Peyer's patch (tissue), 4 donors: ENCODE measurements around the gene CRADD. TPM values are rescaled to one million over a fixed set of nuclear protein-coding genes. Genes with fewer than 3 reads are reported as not detected.
A peak's percentile ranks its signal among the peaks of the same experiment; 100 is the strongest.

Source experiments
- DNase-seq, 3 donors: peaks; one replicate each; pipeline ENCODE4 v3.0.0-alpha.2; 2017 to 2019
- H3K27ac ChIP-seq, 4 donors: fragments of 200-600 bp; sonication (generic); one replicate each; pipeline ENCODE4 v1.5.1; 2016 to 2019
- H3K27me3 ChIP-seq, 2 donors: fragments of 200-600 bp; sonication (generic); one replicate each; pipeline ENCODE4 v1.5.1; 2019
- H3K36me3 ChIP-seq, 3 donors: fragments of 200-600 bp; sonication (generic); one replicate each; pipeline ENCODE4 v1.5.1; 2016 to 2019
- H3K4me1 ChIP-seq, 4 donors: fragments of 200-600 bp; sonication (generic); one replicate each; pipeline ENCODE4 v1.5.1; 2016 to 2019
- H3K4me3 ChIP-seq, 4 donors: fragments of 200-600 bp; sonication (generic); 1 replicate in 3 of 4; 2 replicates in 1 of 4; pipeline ENCODE4 v1.5.1; 2016 to 2019; ENCODE audit warnings: mild to moderate bottlenecking in 1 of 4
- H3K9me3 ChIP-seq, 4 donors: fragments of 200-600 bp; sonication (generic); one replicate each; pipeline ENCODE4 v1.5.1; 2016 to 2019; ENCODE audit warnings: mild to moderate bottlenecking in 1 of 4
- CTCF ChIP-seq, 6 experiments: fragments of 450-650 bp in 4 of 6; fragments of 200-600 bp in 2 of 6; sonication (generic) in 1 of 6; IDR thresholded peaks; one replicate each; pipeline ENCODE4 v1.5.1; 2017 to 2019; ENCODE audit warnings: antibody characterized with exemption in 6 of 6, mild to moderate bottlenecking in 3 of 6, moderate library complexity in 1 of 6
- POLR2A ChIP-seq, 2 donors: fragments of 450-650 bp; IDR thresholded peaks; one replicate each; pipeline ENCODE4 v1.5.1; 2017; ENCODE audit warnings: antibody characterized with exemption in 2 of 2, mild to moderate bottlenecking in 2 of 2, moderate library complexity in 2 of 2
- total RNA-seq, 4 donors: library from RNA; depleted of rRNA; stranded (reverse); fragments of >200 nt; gene quantifications; one replicate each; pipeline ENCODE4 v1.1.0, GENCODE V29; 2016

CRADD gene
- total RNA-seq, 4 donors from 2014 or later: 66.3 to 128 (median 89.4) TPM

GRCh38 chr12:93889516-93890212, 212.5 kb downstream of the CRADD start:
- TF ChIP-seq POLR2A (IDR thresholded peaks at IDR 0.05) (no peak), CTCF (IDR thresholded peaks at IDR 0.05) (no peak)
- H3K36me3 ChIP-seq: no peaks in the 10 kb centered on the region
- H3K9me3 ChIP-seq: no peaks in the 10 kb centered on the region
- no peaks in the 10 kb centered on the region for H3K27me3 ChIP-seq
- no peak overlapping the region for H3K4me3 ChIP-seq
- no peak for DNase-seq
- no peak overlapping the region for H3K27ac ChIP-seq
- peaks cover 0 to 5% (median 0%) of the 10 kb centered on the region in 4 donors for H3K4me1 ChIP-seq

GRCh38 chr12:93892423-93893268, 215.5 kb downstream of the CRADD start:
- no peak for TF ChIP-seq POLR2A (IDR thresholded peaks at IDR 0.05)
- TF ChIP-seq CTCF (IDR thresholded peaks at IDR 0.05): no peak
- peaks cover 0 to 12% (median 0%) of the 10 kb centered on the region in 4 donors for H3K4me1 ChIP-seq
- no peaks in the 10 kb centered on the region for H3K36me3 ChIP-seq
- DNase-seq: no peak
- H3K4me3 ChIP-seq: no peak overlapping the region
- no peaks in the 10 kb centered on the region for H3K27me3 ChIP-seq
- H3K9me3 ChIP-seq: no peaks in the 10 kb centered on the region
- no peak overlapping the region for H3K27ac ChIP-seq

DNA sequence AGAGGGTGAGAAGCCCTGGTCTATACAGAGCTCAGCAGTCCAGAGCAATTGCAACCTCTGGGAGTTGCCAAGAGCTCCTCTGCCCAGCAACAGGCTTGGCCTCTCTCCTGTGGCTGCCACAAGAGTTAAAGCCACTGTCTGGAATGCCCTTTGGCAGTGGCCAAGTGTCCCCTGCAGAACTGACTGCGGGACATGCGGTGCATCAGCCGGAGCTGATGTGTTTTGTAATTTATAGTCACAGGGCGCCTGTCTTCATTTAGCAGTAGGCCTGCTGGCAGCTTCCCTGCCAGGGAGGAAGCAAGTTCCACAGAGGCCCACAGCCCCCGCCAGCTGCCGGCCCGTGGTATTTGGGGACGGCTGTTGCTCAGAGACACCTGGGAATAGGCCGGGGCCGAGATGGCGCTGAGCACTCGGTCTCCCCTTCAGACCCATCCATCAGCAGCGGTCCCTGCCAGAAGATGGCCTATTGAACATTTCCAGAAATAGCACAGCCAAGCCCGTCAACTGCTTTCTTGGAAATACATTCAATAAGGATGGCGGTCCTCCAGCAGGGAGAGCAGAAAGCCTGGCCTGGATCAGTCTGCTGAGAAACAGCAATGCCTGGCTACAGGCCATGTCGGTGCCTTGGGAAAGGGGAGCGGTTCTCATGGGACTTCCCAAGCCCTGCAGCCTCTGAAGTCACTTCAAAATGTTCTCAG, 217.4 kb downstream of the CRADD start:
- Histone ChIP-seq H3K36me3 (no peaks in the 10 kb centered on the region), H3K9me3 (no peaks in the 10 kb centered on the region), H3K27ac (peak overlapping the region in 3 of 4 donors; percentile 41 to 53 (median 42)), H3K4me3 (peak overlapping the region in 1 of 4 donors; percentile 1), H3K4me1 (peaks cover 0 to 19% (median 0%) of the 10 kb centered on the region in 4 donors), H3K27me3 (no peaks in the 10 kb centered on the region)
- peak in 2 of 3 donors; percentile 58 to 63 for DNase-seq
- TF ChIP-seq CTCF (IDR thresholded peaks at IDR 0.05) (no peak), POLR2A (IDR thresholded peaks at IDR 0.05) (no peak)

GRCh38 chr12:93895089-93895445, 217.9 kb downstream of the CRADD start:
- no peaks in the 10 kb centered on the region for H3K9me3 ChIP-seq
- peak overlapping the region in 2 of 4 donors; percentile 41 to 53 for H3K27ac ChIP-seq
- no peak overlapping the region for H3K4me3 ChIP-seq
- no peaks in the 10 kb centered on the region for H3K36me3 ChIP-seq
- no peaks in the 10 kb centered on the region for H3K27me3 ChIP-seq
- H3K4me1 ChIP-seq: peaks cover 0 to 22% (median 0%) of the 10 kb centered on the region in 4 donors
- TF ChIP-seq POLR2A (IDR thresholded peaks at IDR 0.05) (no peak), CTCF (IDR thresholded peaks at IDR 0.05) (no peak)
- DNase-seq: no peak

- no peak for DNase-seq
- no peaks in the 10 kb centered on the region for H3K36me3 ChIP-seq
- H3K4me3 ChIP-seq: no peak overlapping the region
- TF ChIP-seq CTCF (IDR thresholded peaks at IDR 0.05): peak in 2 of 6 experiments; percentile 5 to 16
- TF ChIP-seq POLR2A (IDR thresholded peaks at IDR 0.05): no peak
- peaks cover 0 to 22% (median 0%) of the 10 kb centered on the region in 4 donors for H3K4me1 ChIP-seq
- no peaks in the 10 kb centered on the region for H3K9me3 ChIP-seq
- no peaks in the 10 kb centered on the region for H3K27me3 ChIP-seq
- H3K27ac ChIP-seq: no peak overlapping the region
Measured at GRCh38 chr12:93896427-93896826, 219.3 kb downstream of the CRADD start.
